ENCODE results near the gene CYP19A1.

CYP19A1 gene

GRCh38 chr15:51343466-51343865 lies 5.1 kb upstream of the CYP19A1 start:
- H3K9me3 ChIP-seq, result peaks cover 21% of the 10 kb centered on the region
- no peaks in the 10 kb centered on the region for H4K20me1 ChIP-seq
- H3K4me3 ChIP-seq, result no peak overlapping the region
- H3K27ac ChIP-seq, result no peak overlapping the region
- TF ChIP-seq Cebpa-rat (IDR thresholded peaks at IDR 0.05), result no peak
- H3K36me3 ChIP-seq, result no peaks in the 10 kb centered on the region
- H3K4me1 ChIP-seq, result peaks cover 15% of the 10 kb centered on the region
- H3K4me2 ChIP-seq, result no peak overlapping the region
- H3K9ac ChIP-seq, result no peak overlapping the region
- no peaks in the 10 kb centered on the region for H3K27me3 ChIP-seq

GRCh38 chr15:51342227-51342999 lies 4.0 kb upstream of the CYP19A1 start:
- Histone ChIP-seq H3K27ac (no peak overlapping the region), H3K36me3 (no peaks in the 10 kb centered on the region), H3K9me3 (peaks cover 21% of the 10 kb centered on the region), H3K4me2 (no peak overlapping the region), H3K27me3 (no peaks in the 10 kb centered on the region), H3K4me3 (no peak overlapping the region), H3K9ac (no peak overlapping the region), H3K4me1 (peaks cover 7% of the 10 kb centered on the region; the same call in 1 of the 2 replicates), H4K20me1 (no peaks in the 10 kb centered on the region)
- TF ChIP-seq Cebpa-rat (IDR thresholded peaks at IDR 0.05), result no peak

- peaks cover 7% of the 10 kb centered on the region; the same call in 1 of the 2 replicates for H3K4me1 ChIP-seq
- H3K36me3 ChIP-seq, result no peaks in the 10 kb centered on the region
- H3K9ac ChIP-seq, result no peak within 1 kb of the TSS
- TF ChIP-seq Cebpa-rat (IDR thresholded peaks at IDR 0.05), result no peak
- H3K27ac ChIP-seq, result no peak within 1 kb of the TSS
- no peaks in the 10 kb centered on the region for H4K20me1 ChIP-seq
- no peaks in the 10 kb centered on the region for H3K27me3 ChIP-seq
- no peak within 1 kb of the TSS for H3K4me3 ChIP-seq
- H3K9me3 ChIP-seq, result peaks cover 21% of the 10 kb centered on the region
- no peak within 1 kb of the TSS for H3K4me2 ChIP-seq
Observed at GRCh38 chr15:51341366-51342226, 3.2 kb upstream of the CYP19A1 start, which contains the start of gene GLDN. GLDN (plus strand) TSS chr15:51341655; CDS start chr15:51341685, 30 bp downstream.

- no peaks in the 10 kb centered on the region for H3K36me3 ChIP-seq
- H3K4me1 ChIP-seq, result peaks cover 12% of the 10 kb centered on the region; the same call in 1 of the 2 replicates
- 0 out of 2 replicates have a peak, but pooled peaks cover 9% of the 10 kb centered on the region for H3K9me3 ChIP-seq
- H3K27ac ChIP-seq, result no peak overlapping the region
- TF ChIP-seq Cebpa-rat (IDR thresholded peaks at IDR 0.05), result no peak
- H3K4me3 ChIP-seq, result no peak overlapping the region
- no peaks in the 10 kb centered on the region for H4K20me1 ChIP-seq
- H3K4me2 ChIP-seq, result no peak overlapping the region
- H3K9ac ChIP-seq, result no peak overlapping the region
- no peaks in the 10 kb centered on the region for H3K27me3 ChIP-seq
Observed at GRCh38 chr15:51335538-51336410, 2.6 kb downstream of the CYP19A1 start.

- Histone ChIP-seq H3K4me3 (no peak overlapping the region), H3K9me3 (0 out of 2 replicates have a peak, but pooled peaks cover 3% of the 10 kb centered on the region), H3K4me1 (peaks cover 12% of the 10 kb centered on the region; the same call in 1 of the 2 replicates), H3K4me2 (no peak overlapping the region), H3K9ac (no peak overlapping the region), H3K27ac (no peak overlapping the region), H3K36me3 (no peaks in the 10 kb centered on the region), H4K20me1 (no peaks in the 10 kb centered on the region), H3K27me3 (no peaks in the 10 kb centered on the region)
- TF ChIP-seq Cebpa-rat (IDR thresholded peaks at IDR 0.05), result no peak
Observed at GRCh38 chr15:51335087-51335486, 3.3 kb downstream of the CYP19A1 start.

- H3K9me3 ChIP-seq, result no peaks in the 10 kb centered on the region
- peaks cover 12% of the 10 kb centered on the region; the same call in 1 of the 2 replicates for H3K4me1 ChIP-seq
- no peaks in the 10 kb centered on the region for H4K20me1 ChIP-seq
- H3K36me3 ChIP-seq, result no peaks in the 10 kb centered on the region
- H3K4me2 ChIP-seq, result peak overlapping the region; percentile 7; the same call in 1 of the 2 replicates
- TF ChIP-seq Cebpa-rat (IDR thresholded peaks at IDR 0.05), result no peak
- no peak overlapping the region for H3K4me3 ChIP-seq
- no peak overlapping the region for H3K9ac ChIP-seq
- H3K27me3 ChIP-seq, result no peaks in the 10 kb centered on the region
- no peak overlapping the region for H3K27ac ChIP-seq
Observed at GRCh38 chr15:51334011-51334451, 4.4 kb downstream of the CYP19A1 start.

GRCh38 chr15:51333571-51333970 lies 4.8 kb downstream of the CYP19A1 start:
- H4K20me1 ChIP-seq, result no peaks in the 10 kb centered on the region
- no peaks in the 10 kb centered on the region for H3K36me3 ChIP-seq
- peaks cover 12% of the 10 kb centered on the region; the same call in 1 of the 2 replicates for H3K4me1 ChIP-seq
- no peak for TF ChIP-seq Cebpa-rat (IDR thresholded peaks at IDR 0.05)
- no peak overlapping the region for H3K9ac ChIP-seq
- H3K4me3 ChIP-seq, result no peak overlapping the region
- H3K27ac ChIP-seq, result no peak overlapping the region
- H3K27me3 ChIP-seq, result no peaks in the 10 kb centered on the region
- 0 out of 2 replicates have a peak overlapping the region, but pooled peaks have one; percentile 7 for H3K4me2 ChIP-seq
- H3K9me3 ChIP-seq, result no peaks in the 10 kb centered on the region

GRCh38 chr15:51332206-51333147 lies 5.9 kb downstream of the CYP19A1 start:
- H3K9me3 ChIP-seq, result no peaks in the 10 kb centered on the region
- H3K36me3 ChIP-seq, result no peaks in the 10 kb centered on the region
- no peaks in the 10 kb centered on the region for H3K27me3 ChIP-seq
- no peak for TF ChIP-seq Cebpa-rat (IDR thresholded peaks at IDR 0.05)
- H3K4me2 ChIP-seq, result 0 out of 2 replicates have a peak overlapping the region, but pooled peaks have one; percentile 6
- H3K4me3 ChIP-seq, result no peak overlapping the region
- H4K20me1 ChIP-seq, result no peaks in the 10 kb centered on the region
- H3K4me1 ChIP-seq, result peaks cover 12% of the 10 kb centered on the region; the same call in 1 of the 2 replicates
- no peak overlapping the region for H3K9ac ChIP-seq
- H3K27ac ChIP-seq, result no peak overlapping the region

Measured in BLaER1 (cell line).